KMS-11 (cell line): ENCODE data around the gene DAPP1.
"Not testable (repeated sequence)": the region's sequence is repeated elsewhere in the genome, so short reads cannot be mapped to it uniquely, and the experiment has no call there.

Experiments used
- H2AFZ ChIP-seq: fragments of 200-600 bp; sonication (generic); 2 replicates; pipeline ENCODE4 v1.6.1; 2016; ENCODE audit warnings: antibody characterized with exemption, mixed run types, low read depth
- H3K27ac ChIP-seq: fragments of 200-600 bp; sonication (generic); 2 replicates; pipeline ENCODE4 v1.6.1; 2016; ENCODE audit warnings: mild to moderate bottlenecking, mixed run types
- H3K27me3 ChIP-seq: fragments of 200-600 bp; sonication (generic); 2 replicates; pipeline ENCODE4 v1.6.1; 2017; ENCODE audit warnings: mild to moderate bottlenecking, low read depth, mixed run types, moderate library complexity; ENCODE audit not compliant: insufficient read depth
- H3K36me3 ChIP-seq: fragments of 200-600 bp; sonication (generic); 2 replicates; pipeline ENCODE4 v1.6.1; 2017; ENCODE audit warnings: mild to moderate bottlenecking, mixed run types; ENCODE audit not compliant: insufficient read depth
- H3K4me1 ChIP-seq: fragments of 200-600 bp; sonication (generic); 2 replicates; pipeline ENCODE4 v1.6.1; 2016; ENCODE audit warnings: mild to moderate bottlenecking, low read depth, mixed run types; ENCODE audit not compliant: poor library complexity, severe bottlenecking
- H3K4me2 ChIP-seq: fragments of 200-600 bp; sonication (generic); 2 replicates; pipeline ENCODE4 v1.7.0; 2016; ENCODE audit warnings: mild to moderate bottlenecking, mixed run types
- H3K4me3 ChIP-seq: fragments of 200-600 bp; sonication (generic); IDR thresholded peaks from 2 replicates; pipeline ENCODE4 v1.6.1; 2017; ENCODE audit warnings: low read depth, low read length, mixed read lengths; ENCODE audit not compliant: insufficient read depth
- H3K79me2 ChIP-seq: fragments of 200-600 bp; sonication (generic); 2 replicates; pipeline ENCODE4 v1.6.1; 2016; ENCODE audit warnings: low read depth, mixed run types; ENCODE audit not compliant: insufficient read depth
- H3K9ac ChIP-seq: fragments of 200-600 bp; sonication (generic); 2 replicates; pipeline ENCODE4 v1.6.1; 2016; ENCODE audit warnings: mild to moderate bottlenecking, mixed run types
- H4K20me1 ChIP-seq: fragments of 200-600 bp; sonication (generic); 2 replicates; pipeline ENCODE4 v1.6.1; 2016; ENCODE audit warnings: mild to moderate bottlenecking, mixed run types; ENCODE audit not compliant: insufficient read depth
- TF ChIP-seq, protein P1 (sequence below): fragments of 200-600 bp; sonication (generic); conservative IDR thresholded peaks from 2 replicates; pipeline ENCODE4 v1.6.1; 2017; ENCODE audit warnings: low read depth, mild to moderate bottlenecking, antibody characterized with exemption, low read length, moderate library complexity, mixed read lengths

The DAPP1 gene

GRCh38 chr4:99825272-99825671, 8.6 kb downstream of the DAPP1 start:
- no peaks in the 10 kb centered on the region for H3K4me1 ChIP-seq
- no peaks in the 10 kb centered on the region for H3K27me3 ChIP-seq
- no peak overlapping the region for H3K9ac ChIP-seq
- no peak overlapping the region for H3K4me2 ChIP-seq
- H3K79me2 ChIP-seq, result no peaks in the 10 kb centered on the region
- no peak overlapping the region for H2AFZ ChIP-seq
- H3K27ac ChIP-seq, result no peak overlapping the region
- H3K36me3 ChIP-seq, result no peaks in the 10 kb centered on the region
- no peaks in the 10 kb centered on the region for H4K20me1 ChIP-seq
- no peak overlapping the region for H3K4me3 ChIP-seq
- TF ChIP-seq, protein P1, sequence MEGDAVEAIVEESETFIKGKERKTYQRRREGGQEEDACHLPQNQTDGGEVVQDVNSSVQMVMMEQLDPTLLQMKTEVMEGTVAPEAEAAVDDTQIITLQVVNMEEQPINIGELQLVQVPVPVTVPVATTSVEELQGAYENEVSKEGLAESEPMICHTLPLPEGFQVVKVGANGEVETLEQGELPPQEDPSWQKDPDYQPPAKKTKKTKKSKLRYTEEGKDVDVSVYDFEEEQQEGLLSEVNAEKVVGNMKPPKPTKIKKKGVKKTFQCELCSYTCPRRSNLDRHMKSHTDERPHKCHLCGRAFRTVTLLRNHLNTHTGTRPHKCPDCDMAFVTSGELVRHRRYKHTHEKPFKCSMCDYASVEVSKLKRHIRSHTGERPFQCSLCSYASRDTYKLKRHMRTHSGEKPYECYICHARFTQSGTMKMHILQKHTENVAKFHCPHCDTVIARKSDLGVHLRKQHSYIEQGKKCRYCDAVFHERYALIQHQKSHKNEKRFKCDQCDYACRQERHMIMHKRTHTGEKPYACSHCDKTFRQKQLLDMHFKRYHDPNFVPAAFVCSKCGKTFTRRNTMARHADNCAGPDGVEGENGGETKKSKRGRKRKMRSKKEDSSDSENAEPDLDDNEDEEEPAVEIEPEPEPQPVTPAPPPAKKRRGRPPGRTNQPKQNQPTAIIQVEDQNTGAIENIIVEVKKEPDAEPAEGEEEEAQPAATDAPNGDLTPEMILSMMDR, result no peak

GRCh38 chr4:99826016-99826415, 9.4 kb downstream of the DAPP1 start:
- no peaks in the 10 kb centered on the region for H4K20me1 ChIP-seq
- no peak overlapping the region for H3K4me3 ChIP-seq
- H3K27me3 ChIP-seq, result no peaks in the 10 kb centered on the region
- H3K36me3 ChIP-seq, result no peaks in the 10 kb centered on the region
- H2AFZ ChIP-seq, result no peak overlapping the region
- no peak overlapping the region for H3K27ac ChIP-seq
- no peak overlapping the region for H3K9ac ChIP-seq
- TF ChIP-seq, protein P1, result no peak
- no peaks in the 10 kb centered on the region for H3K79me2 ChIP-seq
- no peak overlapping the region for H3K4me2 ChIP-seq
- no peaks in the 10 kb centered on the region for H3K4me1 ChIP-seq

DNA sequence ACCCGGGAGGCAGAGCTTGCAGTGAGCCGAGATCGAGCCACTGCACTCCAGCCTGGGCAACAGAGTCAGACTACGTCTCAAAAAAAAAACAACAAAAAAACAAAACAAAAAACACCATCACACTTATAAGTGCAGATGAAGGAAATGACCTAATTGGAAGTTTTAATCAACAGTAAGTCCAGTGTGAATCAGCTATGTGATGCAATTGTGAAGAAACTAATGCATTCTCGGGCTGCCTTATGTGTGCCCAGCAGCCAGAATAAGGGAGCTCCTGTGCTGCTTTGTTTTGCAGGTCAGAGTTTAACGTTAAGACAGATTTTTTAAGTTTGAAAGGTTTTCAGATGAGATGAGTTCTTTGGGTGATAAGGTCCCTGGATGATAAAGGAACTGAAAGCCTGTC, 10.8 kb downstream of the DAPP1 start:
- Histone ChIP-seq H3K4me2 (no peak overlapping the region), H3K27me3 (no peaks in the 10 kb centered on the region)

DNA sequence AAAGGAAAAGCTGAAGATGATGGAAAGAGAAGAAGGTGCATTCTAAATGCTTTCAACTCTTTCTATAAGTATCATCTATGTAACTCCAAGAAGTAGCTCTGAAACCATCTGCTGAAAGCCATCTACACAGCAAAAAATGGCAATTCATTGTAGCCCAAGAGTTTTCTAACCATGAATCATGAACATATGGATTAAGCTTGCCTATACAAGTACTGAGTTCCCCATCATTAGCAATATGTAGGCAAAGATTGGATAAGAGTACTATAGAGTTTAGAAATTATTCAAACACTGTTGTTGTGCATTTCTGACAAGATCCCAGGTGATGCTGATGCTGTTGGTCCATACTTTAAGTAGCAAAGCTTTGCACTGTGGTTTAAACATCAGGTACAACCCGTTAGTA, 11.2 kb downstream of the DAPP1 start:
- H3K9ac ChIP-seq, result no peak overlapping the region
- H3K27ac ChIP-seq, result no peak overlapping the region
- no peaks in the 10 kb centered on the region for H3K79me2 ChIP-seq
- no peak overlapping the region for H2AFZ ChIP-seq
- no peak overlapping the region for H3K4me2 ChIP-seq
- H4K20me1 ChIP-seq, result no peaks in the 10 kb centered on the region
- H3K4me1 ChIP-seq, result no peaks in the 10 kb centered on the region
- TF ChIP-seq, protein P1, result no peak
- no peaks in the 10 kb centered on the region for H3K36me3 ChIP-seq
- H3K4me3 ChIP-seq, result no peak overlapping the region
- H3K27me3 ChIP-seq, result no peaks in the 10 kb centered on the region

More for the DNA sequence above, 10.8 kb downstream of the DAPP1 start:
- no peak overlapping the region for H3K27ac ChIP-seq
- no peaks in the 10 kb centered on the region for H4K20me1 ChIP-seq
- TF ChIP-seq, protein P1, result no peak
- H2AFZ ChIP-seq, result no peak overlapping the region
- no peak overlapping the region for H3K9ac ChIP-seq
- no peaks in the 10 kb centered on the region for H3K4me1 ChIP-seq
- H3K79me2 ChIP-seq, result no peaks in the 10 kb centered on the region
- H3K4me3 ChIP-seq, result no peak overlapping the region
- no peaks in the 10 kb centered on the region for H3K36me3 ChIP-seq

DNA sequence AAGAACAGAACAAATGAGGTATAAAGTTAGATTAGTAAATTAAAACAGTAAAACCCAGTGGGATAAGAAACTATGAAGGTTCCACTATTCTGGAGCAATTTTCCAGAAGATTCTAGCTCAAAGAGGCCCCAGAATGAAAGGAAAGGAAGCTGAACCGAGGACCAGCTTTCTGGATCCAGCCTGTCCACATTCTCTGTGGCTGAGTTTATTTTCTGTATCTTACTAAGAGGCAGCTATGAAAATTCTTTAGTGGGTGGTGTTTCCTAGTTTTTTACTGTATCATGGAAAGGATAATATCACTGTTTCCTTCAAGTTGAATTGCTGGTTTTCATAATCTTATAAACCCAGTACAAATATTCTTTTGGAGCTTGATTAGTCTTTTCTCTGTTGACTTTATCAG, 11.8 kb downstream of the DAPP1 start:
- Histone ChIP-seq H3K79me2 (no peaks in the 10 kb centered on the region), H2AFZ (no peak overlapping the region), H3K27ac (no peak overlapping the region), H3K4me3 (no peak overlapping the region), H3K4me2 (no peak overlapping the region), H3K9ac (no peak overlapping the region), H3K4me1 (no peaks in the 10 kb centered on the region), H3K27me3 (no peaks in the 10 kb centered on the region), H3K36me3 (no peaks in the 10 kb centered on the region), H4K20me1 (no peaks in the 10 kb centered on the region)
- TF ChIP-seq, protein P1, result no peak

GRCh38 chr4:99830051-99830450, 13.4 kb downstream of the DAPP1 start:
- not testable (repeated sequence) for H3K27ac ChIP-seq, H4K20me1 ChIP-seq, H3K9ac ChIP-seq, H3K36me3 ChIP-seq, H3K79me2 ChIP-seq, H3K4me3 ChIP-seq, H2AFZ ChIP-seq, H3K4me2 ChIP-seq, H3K27me3 ChIP-seq, H3K4me1 ChIP-seq
